H1 (cell line): ENCODE data around the gene SELENOI. TPM values are rescaled to one million over a fixed set of nuclear protein-coding genes. Genes with fewer than 3 reads are reported as not detected.

Experiments
- CTCF ChIA-PET: fragments of 300-600 bp; sonication (Branson Sonifier 250); formaldehyde crosslinking; loops from one replicate; lab custom pipeline; 2021; ENCODE audit not compliant: partially characterized antibody; lab: Charles Lee
- POLR2A ChIA-PET: fragments of 300-600 bp; sonication (Branson Sonifier 250); formaldehyde crosslinking; loops from one replicate; lab custom pipeline; 2021; ENCODE audit warnings: inconsistent platforms; ENCODE audit not compliant: partially characterized antibody; lab: Charles Lee
- DNase-seq, 2 experiments: peaks; one replicate each; pipeline versions ENCODE4 v3.0.0 to v3.0.0-alpha.2; 2010 to 2022; ENCODE audit warnings: low spot score in 2 of 2, low read depth in 1 of 2, mixed read lengths in 1 of 2
- FAIRE-seq: peaks from 2 replicates; lab custom pipeline; 2011; peaks lifted over from hg19 to GRCh38; lab: Jason Lieb, UNC
- H2AFZ ChIP-seq: 2 replicates; pipeline ENCODE4 v1.8.1; 2012; ENCODE audit warnings: low read length, inconsistent platforms
- H2AK5ac ChIP-seq: 2 replicates; pipeline ENCODE4 v1.6.1; 2013; ENCODE audit warnings: low read depth, low read length
- H2BK120ac ChIP-seq: replicated peaks from 2 replicates; pipeline ENCODE3; 2013; ENCODE audit warnings: low read depth, low read length, inconsistent platforms
- H2BK12ac ChIP-seq: 2 replicates; pipeline ENCODE4 v1.6.1; 2013; ENCODE audit warnings: low read depth, low read length
- H2BK15ac ChIP-seq: 2 replicates; pipeline ENCODE4 v1.6.1; 2013; ENCODE audit warnings: low read length
- H2BK20ac ChIP-seq: 2 replicates; pipeline ENCODE4 v1.6.1; 2013; ENCODE audit warnings: low read length
- H2BK5ac ChIP-seq: 2 replicates; pipeline ENCODE4 v1.6.1; 2013; ENCODE audit warnings: low read depth, low read length
- H3K14ac ChIP-seq: 2 replicates; pipeline ENCODE4 v1.6.1; 2013; ENCODE audit warnings: inconsistent platforms; ENCODE audit not compliant: insufficient read length
- H3K18ac ChIP-seq: 2 replicates; pipeline ENCODE4 v1.6.1; 2013; ENCODE audit warnings: low read length; ENCODE audit errors: extremely low read depth
- H3K23ac ChIP-seq: 2 replicates; pipeline ENCODE4 v1.6.1; 2013; ENCODE audit warnings: inconsistent platforms; ENCODE audit not compliant: insufficient read length
- H3K23me2 ChIP-seq: 2 replicates; pipeline ENCODE4 v1.6.1; 2013; ENCODE audit warnings: low read depth, low read length
- H3K27ac ChIP-seq: 2 replicates; pipeline ENCODE4 v1.6.1; 2011; ENCODE audit warnings: low read depth, low read length, inconsistent platforms
- H3K27me3 ChIP-seq, 4 experiments: replicated peaks in 1 of 4; 1 replicate in 1 of 4; 2 replicates in 3 of 4; pipeline versions ENCODE4 v1.6.1 to v1.8.1; 2011 to 2013; ENCODE audit warnings: low read length in 3 of 4, mild to moderate bottlenecking in 3 of 4, inconsistent platforms in 2 of 4, mixed read lengths in 2 of 4, moderate library complexity in 1 of 4; ENCODE audit not compliant: control insufficient read depth in 3 of 4, insufficient read depth in 3 of 4; ENCODE audit errors: extremely low read depth in 1 of 4
- H3K36me3 ChIP-seq, 4 experiments: 2 replicates each; pipeline versions ENCODE4 v1.6.1 to v1.8.1; 2011 to 2013; ENCODE audit warnings: mild to moderate bottlenecking in 4 of 4, low read length in 3 of 4, moderate library complexity in 2 of 4, control low read depth in 1 of 4, inconsistent platforms in 1 of 4; ENCODE audit not compliant: insufficient read depth in 4 of 4, control insufficient read depth in 2 of 4
- H3K4ac ChIP-seq: replicated peaks from 2 replicates; pipeline ENCODE3; 2013; ENCODE audit warnings: low read length, low read depth, mixed read lengths, inconsistent platforms; ENCODE audit not compliant: insufficient read length
- H3K4me1 ChIP-seq, 4 experiments: replicated peaks in 1 of 4; 1 replicate in 1 of 4; 2 replicates in 3 of 4; pipeline versions ENCODE4 v1.6.1 to v1.8.1; 2011 to 2013; ENCODE audit warnings: low read length in 3 of 4, inconsistent platforms in 2 of 4, mixed read lengths in 1 of 4; ENCODE audit not compliant: insufficient read depth in 4 of 4, control insufficient read depth in 3 of 4
- H3K4me2 ChIP-seq, 2 experiments: 2 replicates each; pipeline versions ENCODE4 v1.6.1 to v1.8.1; 2011 to 2013; ENCODE audit warnings: low read depth in 2 of 2, low read length in 2 of 2, control low read depth in 1 of 2, inconsistent platforms in 1 of 2, mild to moderate bottlenecking in 1 of 2; ENCODE audit not compliant: insufficient read depth in 1 of 2
- H3K4me3 ChIP-seq, 4 experiments: fragments of 200-600, 300-600 bp in 1 of 4; sonication (generic), shearing (Covaris generic), sonication (Bioruptor Twin) in 1 of 4; 2 replicates each; pipeline versions ENCODE4 v1.5.1 to v1.8.1; 2011 to 2016; ENCODE audit warnings: low read length in 4 of 4, low read depth in 3 of 4, control low read depth in 2 of 4, inconsistent platforms in 2 of 4, mild to moderate bottlenecking in 2 of 4, mixed read lengths in 1 of 4, moderate library complexity in 1 of 4; ENCODE audit not compliant: insufficient read depth in 2 of 4; ENCODE audit errors: extremely low read depth in 1 of 4
- H3K56ac ChIP-seq: replicated peaks from 2 replicates; pipeline ENCODE3; 2013; ENCODE audit warnings: low read depth, mild to moderate bottlenecking, mixed read lengths, low read length, inconsistent platforms; ENCODE audit not compliant: insufficient read length
- H3K79me1 ChIP-seq: 2 replicates; pipeline ENCODE4 v1.6.1; 2013; ENCODE audit warnings: low read depth, low read length, control low read depth
- H3K79me2 ChIP-seq, 2 experiments: 2 replicates each; pipeline versions ENCODE4 v1.6.1 to v1.8.1; 2012 to 2013; ENCODE audit warnings: low read length in 2 of 2, mild to moderate bottlenecking in 2 of 2, inconsistent platforms in 1 of 2; ENCODE audit not compliant: insufficient read depth in 2 of 2, control insufficient read depth in 1 of 2
- H3K9ac ChIP-seq, 4 experiments: replicated peaks in 1 of 4; 1 replicate in 1 of 4; 2 replicates in 3 of 4; pipeline versions ENCODE4 v1.6.1 to v1.8.1; 2011 to 2013; ENCODE audit warnings: low read depth in 3 of 4, low read length in 3 of 4, control low read depth in 2 of 4, mild to moderate bottlenecking in 2 of 4, moderate library complexity in 2 of 4, inconsistent platforms in 1 of 4; ENCODE audit errors: extremely low read depth in 1 of 4
- H3K9me3 ChIP-seq, 2 experiments: 2 replicates each; pipeline versions ENCODE4 v1.6.1 to v1.8.1; 2012 to 2013; ENCODE audit warnings: mild to moderate bottlenecking in 2 of 2, moderate library complexity in 2 of 2, control low read depth in 1 of 2, inconsistent platforms in 1 of 2, low read depth in 1 of 2, low read length in 1 of 2, mixed read lengths in 1 of 2; ENCODE audit not compliant: insufficient read depth in 2 of 2
- H4K20me1 ChIP-seq, 2 experiments: replicated peaks in 1 of 2; 2 replicates each; pipeline versions ENCODE3 to v1.8.1; 2011 to 2013; ENCODE audit warnings: inconsistent platforms in 2 of 2, low read length in 2 of 2, mild to moderate bottlenecking in 1 of 2; ENCODE audit not compliant: insufficient read depth in 2 of 2, control insufficient read depth in 1 of 2
- H4K5ac ChIP-seq: 2 replicates; pipeline ENCODE4 v1.6.1; 2013; ENCODE audit warnings: low read length, low read depth, mixed read lengths, inconsistent platforms; ENCODE audit not compliant: insufficient read length
- H4K8ac ChIP-seq: 2 replicates; pipeline ENCODE4 v1.8.0; 2013; ENCODE audit warnings: mild to moderate bottlenecking, moderate library complexity, low read length, inconsistent platforms; ENCODE audit not compliant: insufficient read depth; ENCODE audit errors: extremely low read depth
- H4K91ac ChIP-seq: replicated peaks from 2 replicates; pipeline ENCODE3; 2013; ENCODE audit warnings: low read length, mixed read lengths, inconsistent platforms; ENCODE audit not compliant: insufficient read length
- CEBPB ChIP-seq: IDR thresholded peaks from 2 replicates; pipeline ENCODE4 v1.6.1; 2012; ENCODE audit warnings: low read depth, low read length
- RBBP5 ChIP-seq: IDR thresholded peaks from 2 replicates; pipeline ENCODE4 v1.7.1; 2012; ENCODE audit warnings: low read depth, mild to moderate bottlenecking, inconsistent platforms, low read length, moderate library complexity, borderline replicate concordance
- SAP30 ChIP-seq: fragments of 300-600 bp; sonication (generic); IDR thresholded peaks from 2 replicates; pipeline ENCODE4 v1.7.1; 2012; ENCODE audit warnings: low read length, moderate library complexity, mild to moderate bottlenecking, inconsistent platforms; ENCODE audit not compliant: insufficient read depth, insufficient replicate concordance
- WGBS, 2 experiments: shearing (Covaris generic) in 1 of 2; methylation state at CpG; one replicate each; pipeline versions ENCODE4 v1.1.6 to v1.1.7; 2013 to 2015; ENCODE audit warnings: low lambda C conversion rate in 2 of 2, mixed read lengths in 2 of 2, inconsistent platforms in 1 of 2, low coverage in 1 of 2, missing lambda C conversion rate in 1 of 2; ENCODE audit not compliant: insufficient replicate concordance in 2 of 2, insufficient coverage in 1 of 2, insufficient read length in 1 of 2; ENCODE audit errors: extremely low coverage in 1 of 2, missing lambda C conversion rate in 1 of 2; 5-methylcytosine and 5-hydroxymethylcytosine counted together
- polyA plus RNA-seq, 7 experiments: library from polyadenylated mRNA; depleted of rRNA in 3 of 7; stranded (reverse) in 5 of 7; unstranded in 2 of 7; fragments of >200 nt in 5 of 7; fragments of 200-250 nt in 2 of 7; gene quantifications; 1 replicate in 5 of 7; 2 replicates in 1 of 7; 4 replicates in 1 of 7; pipeline versions ENCODE4 v1.2.1 to v1.2.3, GENCODE V29; 2011 to 2013; ENCODE audit warnings: missing spikeins in 2 of 7, mixed read lengths in 2 of 7
- total RNA-seq: library from RNA; stranded (reverse); fragmentation: NEBNext Ultra II Directional; extraction: Animal tissue kit (Norgen Biotek cat#: 25700); gene quantifications from 2 replicates; pipeline ENCODE4 v1.2.1, GENCODE V29; 2021
- TF ChIP-seq, protein P1 (sequence below), 3 experiments: IDR thresholded peaks; 1 replicate in 2 of 3; 2 replicates in 1 of 3; pipeline versions ENCODE4 v1.5.1 to v1.6.1; 2011; ENCODE audit warnings: low read length in 3 of 3, mild to moderate bottlenecking in 3 of 3, inconsistent platforms in 2 of 3, low read depth in 1 of 3, moderate library complexity in 1 of 3; ENCODE audit not compliant: insufficient read depth in 1 of 3; ENCODE audit errors: control extremely low read depth in 1 of 3

The SELENOI gene
- total and polyA plus RNA-seq, 2 of the 8 experiments (the other 6 are each of a cell fraction or from before 2014, with no cell fraction given): 15.9 to 63.8 TPM

DNA sequence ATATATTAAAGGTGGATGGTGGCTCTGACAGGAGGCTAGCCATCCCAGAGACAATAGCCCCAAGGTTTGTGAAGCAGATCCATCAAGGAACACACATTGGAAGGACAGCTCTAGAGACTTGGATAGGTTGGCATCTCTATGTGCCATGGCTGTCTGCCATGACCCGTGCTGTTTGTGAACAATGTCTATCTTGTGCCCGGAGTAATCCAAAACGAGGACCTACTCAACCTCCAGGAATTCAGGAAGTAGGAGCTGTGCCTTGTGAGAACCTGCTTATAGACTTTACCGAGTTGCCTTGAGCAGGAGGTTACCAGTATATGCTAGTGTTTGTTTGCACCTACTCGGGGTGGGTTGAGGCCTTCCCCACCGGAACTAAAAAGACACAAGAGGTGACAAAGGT lies 43.1 kb upstream of the SELENOI start:
- Histone ChIP-seq H3K4ac (no peak overlapping the region), H3K79me2 (peaks cover 0 to 12% of the 10 kb centered on the region in 2 experiments; a peak in 2 of 4 replicates), H3K9me3 (no peaks in the 10 kb centered on the region), H3K79me1 (no peaks in the 10 kb centered on the region), H2BK120ac (no peak overlapping the region), H3K4me1 (peaks cover 8 to 17% (median 12%) of the 10 kb centered on the region in 4 experiments; a peak in 6 of 7 replicates), H3K56ac (no peak overlapping the region), H3K36me3 (peaks cover 0 to 2% (median under 1%) of the 10 kb centered on the region in 4 experiments; a peak in 1 of 8 replicates), H4K5ac (no peak overlapping the region), H3K4me2 (no peak overlapping the region), H2BK20ac (no peak overlapping the region), H3K4me3 (no peak overlapping the region), H3K23ac (no peak overlapping the region), H2BK5ac (no peak overlapping the region), H2AFZ (no peak overlapping the region), H4K8ac (no peak overlapping the region), H3K23me2 (peaks cover 14% of the 10 kb centered on the region), H2AK5ac (no peak overlapping the region), H4K91ac (no peak overlapping the region), H3K27ac (no peak overlapping the region), H3K14ac (no peak overlapping the region), H3K27me3 (no peaks in the 10 kb centered on the region), H2BK15ac (no peak overlapping the region), H3K18ac (no peak overlapping the region), H2BK12ac (no peak overlapping the region), H4K20me1 (peaks cover 0 to 1% of the 10 kb centered on the region in 2 experiments), H3K9ac (no peak overlapping the region)
- DNase-seq (no peak), FAIRE-seq (no peak)
- 98% methylated on average over 6 of the region's 6 CpGs; no CpG with 5 or more reads in 1 of the 2 experiments for WGBS, 2 experiments
- ChIA-PET CTCF (interaction anchor here (1.1 to 4.0 kb wide), 4 partner anchors 10 to 56 kb away, joined by 3 to 19 read pairs (median 6); no protein-coding TSS in a partner anchor), POLR2A (interaction anchor here (0.8 kb wide), 1 partner anchor 13 kb away, joined by 4 read pairs; no protein-coding TSS in a partner anchor)
- TF ChIP-seq CEBPB (no peak), SAP30 (no peak), RBBP5 (no peak)
- TF ChIP-seq, protein P1, sequence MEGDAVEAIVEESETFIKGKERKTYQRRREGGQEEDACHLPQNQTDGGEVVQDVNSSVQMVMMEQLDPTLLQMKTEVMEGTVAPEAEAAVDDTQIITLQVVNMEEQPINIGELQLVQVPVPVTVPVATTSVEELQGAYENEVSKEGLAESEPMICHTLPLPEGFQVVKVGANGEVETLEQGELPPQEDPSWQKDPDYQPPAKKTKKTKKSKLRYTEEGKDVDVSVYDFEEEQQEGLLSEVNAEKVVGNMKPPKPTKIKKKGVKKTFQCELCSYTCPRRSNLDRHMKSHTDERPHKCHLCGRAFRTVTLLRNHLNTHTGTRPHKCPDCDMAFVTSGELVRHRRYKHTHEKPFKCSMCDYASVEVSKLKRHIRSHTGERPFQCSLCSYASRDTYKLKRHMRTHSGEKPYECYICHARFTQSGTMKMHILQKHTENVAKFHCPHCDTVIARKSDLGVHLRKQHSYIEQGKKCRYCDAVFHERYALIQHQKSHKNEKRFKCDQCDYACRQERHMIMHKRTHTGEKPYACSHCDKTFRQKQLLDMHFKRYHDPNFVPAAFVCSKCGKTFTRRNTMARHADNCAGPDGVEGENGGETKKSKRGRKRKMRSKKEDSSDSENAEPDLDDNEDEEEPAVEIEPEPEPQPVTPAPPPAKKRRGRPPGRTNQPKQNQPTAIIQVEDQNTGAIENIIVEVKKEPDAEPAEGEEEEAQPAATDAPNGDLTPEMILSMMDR (IDR thresholded peaks at IDR 0.05; ENCODE audit: control extremely low read depth in 1 of 3, insufficient read depth in 1 of 3, low read depth in 1 of 3, low read length in 3 of 3): no peak
